Endothelial cell of umbilical vein (primary cell): ENCODE measurements around the gene USP35. TPM values are rescaled to one million over a fixed set of nuclear protein-coding genes. Genes with fewer than 3 reads are reported as not detected.

Experiments used
- BruUV-seq: library from RNA; stranded (reverse); fragments of 400-500 nt; replicated peaks from 2 replicates; lab custom pipeline; 2021; lab: Mats Ljungman, UMichigan
- CTCF ChIA-PET: fragments of 300-600, 350-600 bp; sonication (Branson Sonifier 250); formaldehyde crosslinking; loops from one replicate; lab custom pipeline; 2021; ENCODE audit warnings: antibody characterized with exemption, inconsistent platforms; lab: Charles Lee
- POLR2A ChIA-PET: fragments of 300-600, 350-600 bp; sonication (Branson Sonifier 250); formaldehyde crosslinking; loops from one replicate; lab custom pipeline; 2021; ENCODE audit warnings: antibody characterized with exemption, inconsistent platforms; lab: Charles Lee
- DNase-seq: peaks from one replicate; pipeline ENCODE4 v3.0.0-alpha.2; 2011; ENCODE audit warnings: low read depth, low spot score
- FAIRE-seq: peaks from 2 replicates; lab custom pipeline; 2011; peaks lifted over from hg19 to GRCh38; lab: Jason Lieb, UNC
- H2AFZ ChIP-seq: 2 replicates; pipeline ENCODE4 v1.6.0; 2012; ENCODE audit warnings: low read depth, low read length, control low read depth, inconsistent platforms
- H3K27ac ChIP-seq: 2 replicates; pipeline ENCODE4 v1.5.1; 2011; ENCODE audit warnings: low read depth, mild to moderate bottlenecking, control low read depth, low read length, moderate library complexity; ENCODE audit not compliant: insufficient read depth
- H3K27me3 ChIP-seq, 2 experiments: 2 replicates each; pipeline versions ENCODE4 v1.6.0 to v1.6.1; 2011; ENCODE audit warnings: low read length in 2 of 2, mixed read lengths in 1 of 2; ENCODE audit not compliant: control insufficient read depth in 2 of 2, insufficient read depth in 2 of 2
- H3K36me3 ChIP-seq, 2 experiments: 2 replicates in 1 of 2; 3 replicates in 1 of 2; pipeline ENCODE4 v1.5.1; 2011; ENCODE audit warnings: low read length in 2 of 2, mild to moderate bottlenecking in 1 of 2, moderate library complexity in 1 of 2; ENCODE audit not compliant: control insufficient read depth in 2 of 2, insufficient read depth in 2 of 2; ENCODE audit errors: extremely low read depth in 1 of 2
- H3K4me1 ChIP-seq: 3 replicates; pipeline ENCODE4 v1.5.1; 2011; ENCODE audit warnings: mild to moderate bottlenecking, low read length; ENCODE audit not compliant: control insufficient read depth, insufficient read depth; ENCODE audit errors: extremely low read depth
- H3K4me2 ChIP-seq: 2 replicates; pipeline ENCODE4 v1.6.1; 2011; ENCODE audit warnings: low read length, control low read depth, mixed read lengths; ENCODE audit not compliant: insufficient read depth
- H3K4me3 ChIP-seq, 3 experiments: fragments of 200-600 bp in 1 of 3; sonication (generic), shearing (Covaris generic) in 1 of 3; replicated peaks in 1 of 3; 2 replicates each; pipeline ENCODE4 v1.5.1; 2011 to 2016; ENCODE audit warnings: control low read depth in 3 of 3, low read length in 3 of 3, mild to moderate bottlenecking in 2 of 3, inconsistent platforms in 1 of 3, low read depth in 1 of 3, moderate library complexity in 1 of 3; ENCODE audit not compliant: insufficient read depth in 1 of 3
- H3K79me2 ChIP-seq: 2 replicates; pipeline ENCODE4 v1.6.0; 2012; ENCODE audit warnings: low read length, inconsistent platforms; ENCODE audit not compliant: control insufficient read depth, insufficient read depth
- H3K9ac ChIP-seq: replicated peaks from 2 replicates; pipeline ENCODE3; 2011; ENCODE audit warnings: low read length, control low read depth; ENCODE audit not compliant: insufficient read depth; ENCODE audit errors: extremely low read depth
- H3K9me1 ChIP-seq: replicated peaks from 3 replicates; pipeline ENCODE4 v1.6.0; 2011; ENCODE audit warnings: mild to moderate bottlenecking, low read length; ENCODE audit not compliant: control insufficient read depth, insufficient read depth; ENCODE audit errors: extremely low read depth
- H3K9me3 ChIP-seq: replicated peaks from 2 replicates; pipeline ENCODE4 v1.5.1; 2012; ENCODE audit warnings: low read length, inconsistent platforms; ENCODE audit not compliant: control insufficient read depth, insufficient read depth
- H4K20me1 ChIP-seq: replicated peaks from 2 replicates; pipeline ENCODE3; 2011; ENCODE audit warnings: mild to moderate bottlenecking, low read length; ENCODE audit not compliant: control insufficient read depth, insufficient read depth; ENCODE audit errors: extremely low read depth
- EZH2 ChIP-seq: IDR thresholded peaks from 2 replicates; pipeline ENCODE4 v1.6.1; 2012; ENCODE audit warnings: borderline replicate concordance, low read depth, mild to moderate bottlenecking, moderate library complexity, low read length, inconsistent platforms; ENCODE audit not compliant: severe bottlenecking
- FOS ChIP-seq: IDR thresholded peaks from 2 replicates; pipeline ENCODE4 v1.6.1; 2011; ENCODE audit warnings: mild to moderate bottlenecking, low read length, moderate library complexity, borderline replicate concordance; ENCODE audit not compliant: insufficient read depth
- GATA2 ChIP-seq: IDR thresholded peaks from 2 replicates; pipeline ENCODE4 v1.7.0; 2011; ENCODE audit warnings: low read depth, mild to moderate bottlenecking, moderate library complexity, mixed read lengths, low read length; ENCODE audit not compliant: insufficient read length, insufficient read depth
- JUN ChIP-seq: IDR thresholded peaks from 2 replicates; pipeline ENCODE4 v1.6.1; 2011; ENCODE audit warnings: borderline replicate concordance, low read depth; ENCODE audit not compliant: insufficient read length, insufficient read depth
- MAX ChIP-seq: IDR thresholded peaks from 2 replicates; pipeline ENCODE4 v1.6.1; 2011; ENCODE audit not compliant: insufficient read depth, insufficient read length
- MYC ChIP-seq: IDR thresholded peaks from one replicate; pipeline ENCODE4 v1.6.1; 2011; ENCODE audit warnings: mild to moderate bottlenecking, low read depth, low read length
- POLR2A ChIP-seq: IDR thresholded peaks from 2 replicates; pipeline ENCODE4 v1.6.1; 2012; ENCODE audit warnings: low read depth, mild to moderate bottlenecking, control low read depth, low read length
- POLR2AphosphoS5 ChIP-seq: IDR thresholded peaks from 2 replicates; pipeline ENCODE4 v1.6.1; 2012; ENCODE audit warnings: low read depth, mild to moderate bottlenecking, control low read depth, low read length, moderate library complexity; ENCODE audit not compliant: insufficient read depth
- dilution Hi-C: fragments of 300-500 bp; cut with MboI; formaldehyde crosslinking; loops from one replicate; pipeline ENCODE4 v1.15.0; 2019; ENCODE audit warnings: low sequenced_read_pairs; ENCODE audit not compliant: extremely low pct_ligation_motif_present
- intact Hi-C: fragments of 100-400 bp; cut with micrococcal nuclease; formaldehyde crosslinking; loops from one replicate; pipeline ENCODE4 v1.10.0; 2022
- polyA plus RNA-seq, 4 experiments: library from polyadenylated mRNA; depleted of rRNA in 3 of 4; stranded (reverse) in 3 of 4; unstranded in 1 of 4; fragments of >200 nt; gene quantifications; 2 replicates each; pipeline versions ENCODE4 v1.2.1 to v1.2.3, GENCODE V29; 2011 to 2012; ENCODE audit warnings: missing spikeins in 1 of 4
- total RNA-seq: library from RNA; stranded (reverse); gene quantifications from 2 replicates; pipeline ENCODE4 v1.2.3, GENCODE V29; 2021
- TF ChIP-seq, protein P1 (sequence below), 2 donors: IDR thresholded peaks; 1 replicate in 1 of 2; 2 replicates in 1 of 2; pipeline ENCODE4 v1.5.1; 2011; ENCODE audit warnings: low read length in 2 of 2, mild to moderate bottlenecking in 2 of 2, moderate library complexity in 2 of 2, control low read depth in 1 of 2, inconsistent platforms in 1 of 2, low read depth in 1 of 2; ENCODE audit not compliant: insufficient read depth in 1 of 2; ENCODE audit errors: extremely low read depth in 1 of 2

The USP35 gene
- total and polyA plus RNA-seq, 2 donors (not counting 3 experiments of a cell fraction or from before 2014, with no cell fraction given): 8.9 to 12.4 TPM

- H3K4me2 ChIP-seq: no peak overlapping the region
- H3K4me3 ChIP-seq: no peak overlapping the region
- POLR2A ChIA-PET: no interaction called here
- FAIRE-seq (no peak), DNase-seq (no peak)
- TF ChIP-seq GATA2: no peak
- TF ChIP-seq, protein P1, sequence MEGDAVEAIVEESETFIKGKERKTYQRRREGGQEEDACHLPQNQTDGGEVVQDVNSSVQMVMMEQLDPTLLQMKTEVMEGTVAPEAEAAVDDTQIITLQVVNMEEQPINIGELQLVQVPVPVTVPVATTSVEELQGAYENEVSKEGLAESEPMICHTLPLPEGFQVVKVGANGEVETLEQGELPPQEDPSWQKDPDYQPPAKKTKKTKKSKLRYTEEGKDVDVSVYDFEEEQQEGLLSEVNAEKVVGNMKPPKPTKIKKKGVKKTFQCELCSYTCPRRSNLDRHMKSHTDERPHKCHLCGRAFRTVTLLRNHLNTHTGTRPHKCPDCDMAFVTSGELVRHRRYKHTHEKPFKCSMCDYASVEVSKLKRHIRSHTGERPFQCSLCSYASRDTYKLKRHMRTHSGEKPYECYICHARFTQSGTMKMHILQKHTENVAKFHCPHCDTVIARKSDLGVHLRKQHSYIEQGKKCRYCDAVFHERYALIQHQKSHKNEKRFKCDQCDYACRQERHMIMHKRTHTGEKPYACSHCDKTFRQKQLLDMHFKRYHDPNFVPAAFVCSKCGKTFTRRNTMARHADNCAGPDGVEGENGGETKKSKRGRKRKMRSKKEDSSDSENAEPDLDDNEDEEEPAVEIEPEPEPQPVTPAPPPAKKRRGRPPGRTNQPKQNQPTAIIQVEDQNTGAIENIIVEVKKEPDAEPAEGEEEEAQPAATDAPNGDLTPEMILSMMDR (IDR thresholded peaks at IDR 0.05; ENCODE audit: extremely low read depth in 1 of 2, insufficient read depth in 1 of 2, low read depth in 1 of 2, low read length in 2 of 2): no peak
- TF ChIP-seq FOS: no peak
- TF ChIP-seq POLR2A: no peak
- no peak for TF ChIP-seq EZH2
- TF ChIP-seq MAX: no peak
- TF ChIP-seq JUN: no peak
- no peak for TF ChIP-seq MYC
- no peak for TF ChIP-seq POLR2AphosphoS5
- BruUV-seq: no TSS peak
- H3K79me2 ChIP-seq: peaks cover under 1% of the 10 kb centered on the region
- no peaks in the 10 kb centered on the region for H3K9me3 ChIP-seq
- no peak overlapping the region for H2AFZ ChIP-seq
- peaks cover 9% of the 10 kb centered on the region for H3K4me1 ChIP-seq
- CTCF ChIA-PET: no interaction called here
- H3K27ac ChIP-seq: no peak overlapping the region
- H3K9ac ChIP-seq: no peak overlapping the region
- H3K36me3 ChIP-seq: peaks cover 0 to 16% of the 10 kb centered on the region in 2 experiments
- dilution Hi-C loops: no loop called here
- H3K27me3 ChIP-seq: no peaks in the 10 kb centered on the region
- H3K9me1 ChIP-seq: no peaks in the 10 kb centered on the region
- intact Hi-C loops: no loop called here
- H4K20me1 ChIP-seq: no peaks in the 10 kb centered on the region
Observed at GRCh38 chr11:78197816-78198215, 9.1 kb downstream of the USP35 start.
